ENCODE data around the gene SIGLEC12.

SIGLEC12 gene

DNA sequence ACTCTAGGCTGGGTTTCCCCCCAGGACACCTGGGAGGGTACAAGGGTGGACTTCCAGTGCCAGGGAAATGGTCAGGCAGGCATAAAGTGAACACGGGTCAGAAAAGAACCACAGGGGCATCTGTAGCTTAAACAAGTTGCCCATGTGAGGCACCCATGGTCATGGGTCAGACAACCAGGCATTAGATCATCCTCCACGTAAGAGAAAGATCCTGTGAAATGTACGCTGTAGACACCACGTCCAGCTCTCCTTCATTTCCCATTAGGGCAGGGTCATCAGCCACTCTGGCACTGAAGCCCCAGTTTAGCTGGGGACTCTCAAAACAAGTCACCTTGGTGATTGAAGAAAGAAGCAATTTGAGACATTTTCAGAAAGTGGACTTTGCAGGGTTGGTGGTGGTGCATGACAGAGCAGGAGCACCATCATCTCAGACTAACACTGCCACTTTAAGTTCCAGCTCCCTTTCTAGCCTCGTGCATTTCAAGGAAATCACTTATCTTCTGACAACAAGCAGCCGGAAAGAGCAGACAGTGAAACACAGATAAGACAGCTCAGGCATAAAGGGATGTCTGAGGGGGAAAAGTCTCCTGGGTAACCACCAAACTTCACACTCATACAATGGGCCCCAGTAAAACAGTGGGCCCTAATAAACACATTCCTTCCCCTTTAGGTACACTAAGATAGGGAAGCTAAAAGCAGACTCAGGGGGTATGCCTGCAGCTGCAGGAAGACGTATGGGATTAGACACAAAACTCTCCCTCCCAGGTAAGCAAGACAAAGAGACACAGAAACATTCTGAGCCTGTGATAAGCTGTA, 46.0 kb upstream of the SIGLEC12 start:
- ChIA-PET CTCF (interaction anchor here (1.0 to 1.7 kb wide), 6 partner anchors 11 to 110 kb away, joined by 3 to 5 read pairs (median 4); no protein-coding TSS in a partner anchor), POLR2A (no interaction called here)
- TF ChIP-seq, protein P1, sequence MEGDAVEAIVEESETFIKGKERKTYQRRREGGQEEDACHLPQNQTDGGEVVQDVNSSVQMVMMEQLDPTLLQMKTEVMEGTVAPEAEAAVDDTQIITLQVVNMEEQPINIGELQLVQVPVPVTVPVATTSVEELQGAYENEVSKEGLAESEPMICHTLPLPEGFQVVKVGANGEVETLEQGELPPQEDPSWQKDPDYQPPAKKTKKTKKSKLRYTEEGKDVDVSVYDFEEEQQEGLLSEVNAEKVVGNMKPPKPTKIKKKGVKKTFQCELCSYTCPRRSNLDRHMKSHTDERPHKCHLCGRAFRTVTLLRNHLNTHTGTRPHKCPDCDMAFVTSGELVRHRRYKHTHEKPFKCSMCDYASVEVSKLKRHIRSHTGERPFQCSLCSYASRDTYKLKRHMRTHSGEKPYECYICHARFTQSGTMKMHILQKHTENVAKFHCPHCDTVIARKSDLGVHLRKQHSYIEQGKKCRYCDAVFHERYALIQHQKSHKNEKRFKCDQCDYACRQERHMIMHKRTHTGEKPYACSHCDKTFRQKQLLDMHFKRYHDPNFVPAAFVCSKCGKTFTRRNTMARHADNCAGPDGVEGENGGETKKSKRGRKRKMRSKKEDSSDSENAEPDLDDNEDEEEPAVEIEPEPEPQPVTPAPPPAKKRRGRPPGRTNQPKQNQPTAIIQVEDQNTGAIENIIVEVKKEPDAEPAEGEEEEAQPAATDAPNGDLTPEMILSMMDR (IDR thresholded peaks at IDR 0.05; ENCODE audit: control extremely low read depth, extremely low read depth, low read depth, missing control alignments), result no peak
- no peak for DNase-seq (ENCODE audit: extremely low spot score)

DNA sequence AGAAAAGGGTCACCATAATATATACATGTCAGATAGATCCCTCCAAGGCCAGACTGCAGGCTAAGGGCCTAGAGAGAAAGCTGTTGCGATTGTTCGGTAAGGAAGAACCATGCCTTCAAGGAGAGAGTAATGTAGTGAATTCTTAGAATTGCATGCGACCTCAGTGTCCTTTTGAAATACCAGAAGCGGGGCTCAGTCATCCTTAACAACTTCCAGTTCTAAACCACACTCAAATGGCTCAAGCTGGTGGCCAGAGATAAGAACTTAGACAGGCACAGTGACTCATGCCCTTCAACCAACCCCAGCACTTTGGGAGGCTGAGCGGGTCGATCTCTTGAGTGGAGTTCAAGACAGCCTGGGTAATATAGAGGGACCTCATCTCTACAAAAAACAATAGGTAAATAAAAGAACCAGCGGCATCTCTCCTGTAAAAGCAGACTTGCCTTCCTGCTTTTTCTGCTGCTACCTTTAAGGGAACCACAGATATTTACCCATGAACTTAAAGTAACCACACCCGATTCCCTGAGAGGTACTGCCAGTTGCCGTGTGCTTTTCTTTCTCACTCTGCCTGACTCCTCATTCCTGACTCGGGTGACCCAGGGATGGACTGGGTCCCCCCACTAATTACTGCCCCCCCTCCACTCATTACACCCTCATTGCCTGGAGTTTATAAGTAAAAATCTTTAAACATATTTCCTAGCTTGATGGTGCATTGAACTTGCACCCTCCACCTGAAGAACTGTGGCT, 45.2 kb upstream of the SIGLEC12 start:
- TF ChIP-seq, protein P1 (IDR thresholded peaks at IDR 0.05; ENCODE audit: control extremely low read depth, extremely low read depth, low read depth, missing control alignments), result no peak
- ChIA-PET CTCF (interaction anchor here (0.8 to 2.2 kb wide), 5 partner anchors 11 to 114 kb away, joined by 3 to 5 read pairs (median 4); no protein-coding TSS in a partner anchor), POLR2A (no interaction called here)
- DNase-seq (ENCODE audit: extremely low spot score), result no peak

DNA sequence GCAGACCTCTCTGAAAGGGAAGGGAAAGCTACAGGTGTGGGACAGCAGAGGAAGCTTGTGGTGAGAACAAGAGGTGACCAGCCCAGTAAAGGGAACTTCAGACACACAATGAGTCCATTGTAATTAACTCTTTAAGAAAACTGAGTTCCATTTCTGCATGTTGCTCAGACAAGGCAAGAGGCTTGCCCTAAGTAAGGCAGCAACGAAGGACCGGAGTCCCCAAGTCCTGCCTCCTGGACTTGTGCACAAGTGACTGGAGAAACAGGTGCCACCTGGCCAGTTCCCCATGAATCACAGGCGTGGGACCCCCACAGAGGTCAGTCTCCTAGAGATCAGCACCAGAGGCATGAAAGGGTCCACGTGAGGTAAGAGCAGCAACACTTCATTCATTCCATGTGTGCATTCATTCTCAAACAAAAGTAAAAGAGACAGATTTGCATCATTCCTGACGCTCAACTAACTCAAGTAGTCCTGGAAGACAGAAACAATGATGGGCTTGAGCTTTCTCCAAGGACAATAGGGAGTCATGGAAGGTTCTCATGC, 44.6 kb upstream of the SIGLEC12 start:
- no peak for DNase-seq (ENCODE audit: extremely low spot score)
- CTCF ChIA-PET, result interaction anchor here (0.8 to 2.2 kb wide), 2 partner anchors 10 to 115 kb away, joined by 4 to 5 read pairs; no protein-coding TSS in a partner anchor
- TF ChIP-seq, protein P1 (IDR thresholded peaks at IDR 0.05; ENCODE audit: control extremely low read depth, extremely low read depth, low read depth, missing control alignments), result no peak

DNA sequence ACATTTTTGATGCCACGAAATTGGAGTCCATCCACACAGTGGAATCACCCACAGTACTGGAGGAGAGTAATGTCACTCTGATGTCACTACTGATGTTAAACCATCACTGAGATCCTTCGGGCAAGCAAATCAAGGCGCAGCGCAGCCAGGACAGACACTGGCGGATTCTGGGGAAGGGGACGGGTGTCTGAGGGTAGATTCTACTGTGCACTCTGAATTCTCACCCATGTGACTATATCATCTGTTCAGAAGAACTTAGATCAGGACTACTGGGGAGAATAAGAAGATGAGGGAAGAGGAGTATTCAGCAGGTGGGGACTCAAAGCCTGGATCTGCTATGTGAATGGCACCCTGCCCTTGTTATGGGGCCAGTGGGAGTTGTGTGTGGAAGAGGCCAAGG, 42.4 kb upstream of the SIGLEC12 start:
- TF ChIP-seq, protein P1 (IDR thresholded peaks at IDR 0.05; ENCODE audit: control extremely low read depth, extremely low read depth, low read depth, missing control alignments), result no peak
- ChIA-PET CTCF (interaction anchor here (1.0 kb wide), 1 partner anchor 122 kb away, joined by 3 read pairs; no protein-coding TSS in a partner anchor), POLR2A (no interaction called here)
- no peak for DNase-seq (ENCODE audit: extremely low spot score)

More for the DNA sequence above, 44.6 kb upstream of the SIGLEC12 start:
- POLR2A ChIA-PET, result no interaction called here

DNA sequence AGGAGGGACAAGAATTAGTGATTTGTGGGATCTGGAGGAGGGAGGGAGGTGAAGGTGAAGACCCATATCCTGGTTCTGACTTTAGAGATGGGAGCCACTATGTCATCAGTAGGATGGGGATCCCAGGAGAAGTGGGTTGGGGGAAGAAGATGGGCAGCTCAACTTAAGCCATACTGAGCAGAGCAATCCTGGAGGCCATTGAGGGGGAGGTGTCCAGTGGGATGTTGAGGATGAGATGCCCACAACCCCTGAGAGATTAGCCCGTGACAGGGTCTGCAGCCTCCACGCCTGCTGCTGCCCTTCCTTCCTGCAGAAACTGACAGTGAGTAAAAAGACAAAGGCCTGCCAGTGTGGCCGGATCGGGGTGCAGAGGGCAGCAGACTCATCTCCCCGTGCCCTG, 41.1 kb upstream of the SIGLEC12 start:
- CTCF ChIA-PET, result no interaction called here
- DNase-seq (ENCODE audit: extremely low spot score), result no peak
- POLR2A ChIA-PET, result no interaction called here
- TF ChIP-seq, protein P1 (IDR thresholded peaks at IDR 0.05; ENCODE audit: control extremely low read depth, extremely low read depth, low read depth, missing control alignments), result no peak

All from GM10248 (cell line).